ENCODE results near the gene ROR2. TPM values are rescaled to one million over a fixed set of nuclear protein-coding genes. Genes with fewer than 3 reads are reported as not detected.
"Not testable (repeated sequence)": the region's sequence is repeated elsewhere in the genome, so short reads cannot be mapped to it uniquely, and the experiment has no call there.

The ROR2 gene
- total RNA-seq, 2 donors from 2014 or later, result 0.11 TPM; not detected in 1

- DNase-seq (ENCODE audit: low spot score) (no peak), ATAC-seq (no peak)
- Mint-ChIP-seq H3K4me1 (ENCODE audit: low read depth in 2 of 2) (peaks cover 0 to 3% of the 10 kb centered on the region in 2 donors), H3K4me3 (no peak overlapping the region), H3K27me3 (peaks cover 33 to 57% of the 10 kb centered on the region in 2 donors), H3K9me3 (peaks cover 11% of the 10 kb centered on the region), H3K36me3 (peaks cover 6% of the 10 kb centered on the region), H3K27ac (no peak overlapping the region)
These were observed 321.1 kb downstream of the ROR2 start for GRCh38 chr9:91628892-91629291.

- H3K4me1 Mint-ChIP-seq (ENCODE audit: low read depth in 2 of 2), result no peaks in the 10 kb centered on the region
- DNase-seq (ENCODE audit: low spot score) (no peak), ATAC-seq (no peak)
- peaks cover 24 to 42% of the 10 kb centered on the region in 2 donors for H3K27me3 Mint-ChIP-seq
- H3K27ac Mint-ChIP-seq, result no peak overlapping the region
- H3K9me3 Mint-ChIP-seq, result peaks cover 11% of the 10 kb centered on the region
- no peak overlapping the region for H3K4me3 Mint-ChIP-seq
- peaks cover 6% of the 10 kb centered on the region for H3K36me3 Mint-ChIP-seq
These were observed 324.7 kb downstream of the ROR2 start for GRCh38 chr9:91625331-91625730.

DNA sequence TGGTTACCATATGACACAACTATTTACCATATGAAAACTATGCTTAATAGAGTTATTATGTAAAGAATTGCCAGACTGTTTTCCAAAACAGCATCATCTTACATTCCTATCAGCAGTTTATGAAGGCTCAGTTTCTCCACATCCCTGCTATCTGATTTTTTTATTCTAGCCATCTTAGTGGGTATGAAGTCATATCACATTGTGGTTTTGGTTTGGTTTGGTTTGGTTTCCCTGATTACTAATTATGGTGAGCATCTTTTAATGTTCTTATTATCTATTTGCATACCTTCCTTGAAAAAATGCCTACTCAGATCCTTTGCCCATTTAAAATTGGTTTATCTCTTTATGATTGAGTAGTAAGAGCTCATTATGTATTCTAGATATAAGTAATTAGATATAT is 327.0 kb downstream of the ROR2 start:
- Mint-ChIP-seq H3K27me3 (peaks cover 27 to 32% of the 10 kb centered on the region in 2 donors), H3K4me1 (ENCODE audit: low read depth in 2 of 2) (no peaks in the 10 kb centered on the region), H3K9me3 (no peaks in the 10 kb centered on the region), H3K27ac (no peak overlapping the region), H3K36me3 (no peaks in the 10 kb centered on the region), H3K4me3 (no peak overlapping the region)
- ATAC-seq, result peak in 1 of 2 donors; percentile 33
- no peak for DNase-seq (ENCODE audit: low spot score)

DNA sequence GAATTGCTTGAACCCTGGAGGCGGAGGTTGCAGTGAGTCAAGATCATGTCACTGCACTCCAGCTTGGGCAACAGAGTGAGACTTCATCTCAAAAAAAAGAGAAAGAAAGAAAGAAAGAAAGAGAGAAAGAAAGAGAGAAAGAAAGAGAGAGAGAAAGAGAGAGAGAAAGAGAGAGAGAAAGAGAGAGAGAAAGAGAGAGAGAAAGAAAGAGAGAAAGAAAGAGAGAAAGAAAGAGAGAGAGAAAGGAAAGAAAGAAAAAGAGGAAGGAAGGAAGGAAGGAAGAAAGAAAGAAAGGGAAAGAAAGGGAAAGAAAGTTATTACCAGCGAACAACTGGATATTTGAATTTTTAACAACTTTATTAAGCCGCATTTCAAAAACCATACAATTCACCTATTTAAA is 327.9 kb downstream of the ROR2 start:
- DNase-seq (ENCODE audit: low spot score); H3K4me3 Mint-ChIP-seq; H3K27ac Mint-ChIP-seq; H3K9me3 Mint-ChIP-seq; H3K36me3 Mint-ChIP-seq; ATAC-seq; H3K4me1 Mint-ChIP-seq (ENCODE audit: low read depth in 2 of 2): not testable (repeated sequence)
- peaks cover 26 to 31% of the 10 kb centered on the region in 2 donors for H3K27me3 Mint-ChIP-seq

GRCh38 chr9:91614044-91614443 is 336.0 kb downstream of the ROR2 start:
- not testable (repeated sequence) for H3K4me3 Mint-ChIP-seq; ATAC-seq; H3K9me3 Mint-ChIP-seq; H3K27ac Mint-ChIP-seq; DNase-seq (ENCODE audit: low spot score); H3K36me3 Mint-ChIP-seq; H3K4me1 Mint-ChIP-seq (ENCODE audit: low read depth in 2 of 2)
- H3K27me3 Mint-ChIP-seq, result peaks cover 14 to 24% of the 10 kb centered on the region in 2 donors

DNA sequence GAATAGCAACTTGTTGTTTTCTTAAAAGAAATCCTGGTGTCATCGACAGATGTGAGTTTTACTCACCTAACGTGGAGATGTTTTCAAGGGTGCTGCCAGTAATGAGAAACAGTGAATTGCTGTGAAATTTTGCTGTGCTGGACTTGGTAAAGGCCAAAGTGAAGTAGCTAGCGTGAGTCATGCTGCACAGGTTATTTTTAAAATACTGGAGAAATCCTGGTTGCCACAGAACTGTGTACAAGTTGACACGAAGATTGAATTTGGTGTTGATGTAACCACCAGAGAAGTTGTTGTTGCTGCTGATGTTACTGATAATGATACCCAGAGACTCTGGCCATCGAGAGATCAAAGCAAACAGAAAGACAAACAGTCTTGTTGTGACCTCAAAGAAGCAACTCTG is 338.4 kb downstream of the ROR2 start:
- no peak for ATAC-seq
- Mint-ChIP-seq H3K36me3 (no peaks in the 10 kb centered on the region), H3K4me1 (ENCODE audit: low read depth in 2 of 2) (no peaks in the 10 kb centered on the region), H3K9me3 (no peaks in the 10 kb centered on the region), H3K4me3 (no peak overlapping the region), H3K27me3 (peaks cover 15 to 31% of the 10 kb centered on the region in 2 donors), H3K27ac (no peak overlapping the region)
- DNase-seq (ENCODE audit: low spot score), result no peak

DNA sequence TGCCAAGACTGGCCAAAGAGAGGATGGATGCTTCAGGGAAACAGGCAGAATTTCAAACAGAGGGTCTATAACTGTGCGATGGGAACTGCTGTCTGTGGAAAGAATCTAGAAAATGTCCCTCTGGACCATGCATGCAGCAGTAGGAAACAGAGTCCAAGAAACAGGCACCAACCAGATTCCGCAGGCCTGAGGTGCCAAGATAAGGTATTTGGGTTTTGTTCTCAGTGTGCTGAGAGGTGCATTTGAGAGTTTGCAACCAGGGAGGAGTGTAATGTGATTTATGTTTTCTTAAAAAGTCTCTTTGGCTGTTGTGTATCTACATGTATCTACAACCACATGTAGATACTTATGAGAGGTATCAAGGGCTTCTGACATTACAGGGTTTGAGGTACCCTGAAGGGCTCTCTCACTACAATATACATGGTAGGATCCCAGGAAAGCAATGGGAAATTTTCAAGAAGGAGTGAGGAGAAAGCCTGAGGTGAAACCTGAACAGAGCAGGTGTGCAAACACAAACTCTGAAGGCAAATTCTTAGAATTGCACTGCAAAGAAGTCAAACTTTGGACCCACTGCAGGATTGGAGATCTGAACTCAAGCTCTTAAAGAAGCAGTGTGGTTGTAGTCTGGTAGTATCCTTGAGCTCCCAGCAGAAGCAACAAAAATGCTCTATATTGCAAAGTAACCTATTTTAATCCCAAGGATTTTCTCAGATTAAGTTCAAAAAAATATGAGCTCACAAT is 343.6 kb downstream of the ROR2 start:
- Mint-ChIP-seq H3K4me1 (ENCODE audit: low read depth in 2 of 2) (no peaks in the 10 kb centered on the region), H3K27me3 (peaks cover 27 to 45% of the 10 kb centered on the region in 2 donors), H3K4me3 (no peak overlapping the region), H3K27ac (no peak overlapping the region), H3K36me3 (no peaks in the 10 kb centered on the region), H3K9me3 (no peaks in the 10 kb centered on the region)
- DNase-seq (ENCODE audit: low spot score) (no peak), ATAC-seq (no peak)

DNA sequence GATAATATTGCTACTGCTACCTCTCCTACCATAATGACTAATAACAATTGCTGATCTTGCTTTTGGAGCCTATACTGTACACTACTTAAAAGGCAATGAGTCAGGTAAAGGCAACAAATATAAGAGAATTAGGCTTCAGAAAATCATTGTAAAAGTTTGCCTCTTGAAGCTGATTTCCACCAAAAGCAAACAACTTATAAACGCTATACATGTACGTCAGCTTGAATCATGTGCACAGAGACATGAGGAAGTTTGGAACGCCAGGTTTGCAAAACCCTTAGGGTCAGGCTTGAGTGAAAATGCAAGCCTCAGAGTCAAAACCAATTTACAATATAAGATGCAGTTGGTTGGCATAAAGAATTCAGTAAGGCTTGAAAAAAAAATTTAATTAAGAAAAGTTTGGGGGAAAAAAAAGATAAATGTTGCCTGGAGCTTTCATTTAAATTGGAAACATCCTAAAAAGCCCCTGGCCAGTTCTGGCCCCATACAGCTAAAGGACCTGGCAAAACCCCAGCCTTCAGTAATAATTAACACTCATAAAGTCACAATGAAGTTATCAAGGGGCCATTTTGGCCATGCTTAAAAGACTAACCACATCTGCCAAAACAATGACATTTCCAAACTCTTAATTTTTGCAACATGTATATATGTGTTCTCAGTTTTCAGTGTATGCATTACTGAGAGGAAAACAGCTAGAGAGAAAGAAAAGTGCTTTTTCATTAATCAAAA is 345.4 kb downstream of the ROR2 start:
- no peak overlapping the region for H3K4me3 Mint-ChIP-seq
- H3K27me3 Mint-ChIP-seq, result peaks cover 29 to 56% of the 10 kb centered on the region in 2 donors
- H3K4me1 Mint-ChIP-seq (ENCODE audit: low read depth in 2 of 2), result no peaks in the 10 kb centered on the region
- no peak for ATAC-seq
- no peaks in the 10 kb centered on the region for H3K36me3 Mint-ChIP-seq
- no peak overlapping the region for H3K27ac Mint-ChIP-seq
- H3K9me3 Mint-ChIP-seq, result no peaks in the 10 kb centered on the region
- no peak for DNase-seq (ENCODE audit: low spot score)

DNA sequence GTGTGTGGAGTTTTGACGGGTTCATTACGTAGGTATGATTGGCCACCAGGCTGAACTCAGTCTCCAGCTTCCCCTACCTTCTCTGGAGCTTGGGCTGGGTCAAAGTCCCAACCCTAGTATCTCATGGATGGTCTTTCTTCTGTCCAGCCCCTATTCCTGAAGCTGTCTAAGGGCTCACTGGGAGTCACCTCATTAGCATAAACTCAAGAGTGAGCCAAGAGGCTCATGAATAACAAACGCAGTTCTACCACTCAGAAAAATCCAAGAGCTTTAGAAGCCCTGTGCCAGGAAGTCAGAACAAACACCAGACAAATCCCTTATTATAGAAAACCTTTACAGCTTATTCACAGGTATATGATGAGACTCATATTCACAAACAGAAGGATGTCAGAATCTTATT is 346.1 kb downstream of the ROR2 start:
- no peak overlapping the region for H3K27ac Mint-ChIP-seq
- H3K36me3 Mint-ChIP-seq, result no peaks in the 10 kb centered on the region
- DNase-seq (ENCODE audit: low spot score), result no peak
- no peaks in the 10 kb centered on the region for H3K9me3 Mint-ChIP-seq
- H3K4me3 Mint-ChIP-seq, result no peak overlapping the region
- H3K27me3 Mint-ChIP-seq, result peaks cover 29 to 56% of the 10 kb centered on the region in 2 donors
- no peak for ATAC-seq
- H3K4me1 Mint-ChIP-seq (ENCODE audit: low read depth in 2 of 2), result no peaks in the 10 kb centered on the region

DNA sequence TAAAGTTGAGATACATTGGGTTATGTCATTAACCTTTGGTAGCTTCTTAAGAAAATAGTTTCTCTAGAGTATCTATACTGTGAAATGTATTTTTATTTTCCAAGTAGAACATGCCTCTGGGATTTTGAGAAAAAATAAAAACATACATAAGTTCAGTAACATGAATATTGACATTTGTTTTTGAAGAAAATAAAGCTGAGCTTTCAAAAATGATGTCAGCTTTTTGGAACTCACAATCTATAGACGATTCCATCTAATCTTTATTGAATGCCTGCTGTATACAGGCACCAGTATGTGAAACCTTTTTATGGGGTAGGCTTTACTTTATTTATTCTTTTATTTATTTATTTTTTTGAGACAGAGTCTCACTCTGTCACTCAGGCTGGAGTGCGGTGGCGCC is 350.5 kb downstream of the ROR2 start:
- H3K36me3 Mint-ChIP-seq, result no peaks in the 10 kb centered on the region
- peaks cover 19 to 41% of the 10 kb centered on the region in 2 donors for H3K27me3 Mint-ChIP-seq
- DNase-seq (ENCODE audit: low spot score), result no peak
- no peak overlapping the region for H3K27ac Mint-ChIP-seq
- no peaks in the 10 kb centered on the region for H3K4me1 Mint-ChIP-seq (ENCODE audit: low read depth in 2 of 2)
- no peak for ATAC-seq
- H3K9me3 Mint-ChIP-seq, result no peaks in the 10 kb centered on the region
- no peak overlapping the region for H3K4me3 Mint-ChIP-seq

DNA sequence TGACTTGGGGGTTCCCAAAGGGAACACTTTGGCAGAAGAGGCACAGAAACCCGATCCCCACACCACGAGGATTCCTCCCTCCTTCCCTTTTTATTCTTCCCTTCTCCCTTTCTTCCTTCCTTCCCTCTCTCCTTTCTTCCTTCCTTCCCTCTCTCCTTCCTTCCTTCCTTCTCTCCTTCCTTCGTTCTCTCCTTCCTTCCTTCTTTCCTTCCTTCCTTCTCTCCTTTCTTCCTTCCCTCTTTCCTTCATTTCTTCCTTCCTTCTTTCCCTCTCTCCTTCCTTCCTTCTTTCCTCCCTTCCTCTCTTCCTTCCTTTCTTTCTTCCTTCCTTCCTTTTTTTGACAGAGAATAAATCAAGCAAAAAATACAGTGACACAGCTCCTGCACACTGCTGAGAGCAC is 358.4 kb downstream of the ROR2 start:
- no peak for ATAC-seq
- H3K27me3 Mint-ChIP-seq, result peaks cover 19 to 41% of the 10 kb centered on the region in 2 donors
- H3K27ac Mint-ChIP-seq, result no peak overlapping the region
- H3K9me3 Mint-ChIP-seq, result no peaks in the 10 kb centered on the region
- no peak overlapping the region for H3K4me3 Mint-ChIP-seq
- no peaks in the 10 kb centered on the region for H3K4me1 Mint-ChIP-seq (ENCODE audit: low read depth in 2 of 2)
- DNase-seq (ENCODE audit: low spot score), result no peak
- H3K36me3 Mint-ChIP-seq, result no peaks in the 10 kb centered on the region

DNA sequence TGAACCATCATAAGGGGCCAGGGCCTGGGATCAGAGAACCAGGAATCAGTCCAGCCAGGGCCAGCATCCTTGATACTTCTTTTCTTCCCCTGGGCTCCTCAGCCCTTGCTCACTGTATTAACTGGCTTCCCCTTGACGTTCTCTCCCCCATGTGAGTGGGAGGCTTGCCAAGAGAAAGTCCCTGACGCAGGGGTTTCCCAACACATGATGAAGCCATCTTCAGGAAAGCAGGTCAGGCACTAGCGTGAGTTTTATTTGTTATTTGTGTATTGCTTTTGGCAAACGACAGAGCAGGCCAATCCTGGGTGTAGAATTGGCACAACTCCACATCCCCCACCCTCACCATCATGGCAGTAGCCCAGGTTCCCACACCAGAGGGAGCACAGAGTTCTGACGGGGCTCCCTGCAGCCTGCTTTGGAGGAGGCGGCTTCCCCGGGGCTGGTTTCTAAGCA is 360.9 kb downstream of the ROR2 start:
- Mint-ChIP-seq H3K4me1 (ENCODE audit: low read depth in 2 of 2) (no peaks in the 10 kb centered on the region), H3K9me3 (no peaks in the 10 kb centered on the region), H3K27me3 (peaks cover 13 to 25% of the 10 kb centered on the region in 2 donors), H3K36me3 (no peaks in the 10 kb centered on the region), H3K4me3 (no peak overlapping the region), H3K27ac (no peak overlapping the region)
- no peak for ATAC-seq
- DNase-seq (ENCODE audit: low spot score), result no peak

GRCh38 chr9:91586282-91586681 is 363.7 kb downstream of the ROR2 start:
- Mint-ChIP-seq H3K36me3 (no peaks in the 10 kb centered on the region), H3K27ac (no peak overlapping the region), H3K4me3 (no peak overlapping the region), H3K9me3 (peaks cover 4% of the 10 kb centered on the region), H3K4me1 (ENCODE audit: low read depth in 2 of 2) (peaks cover 1 to 2% of the 10 kb centered on the region in 2 donors), H3K27me3 (peaks cover 5 to 16% of the 10 kb centered on the region in 2 donors)
- ATAC-seq (no peak), DNase-seq (ENCODE audit: low spot score) (no peak)

- Mint-ChIP-seq H3K27ac (no peak overlapping the region), H3K27me3 (peaks cover 5 to 16% of the 10 kb centered on the region in 2 donors), H3K4me3 (no peak overlapping the region), H3K36me3 (no peaks in the 10 kb centered on the region), H3K4me1 (ENCODE audit: low read depth in 2 of 2) (peaks cover 15 to 16% of the 10 kb centered on the region in 2 donors), H3K9me3 (peaks cover 4% of the 10 kb centered on the region)
- ATAC-seq (no peak), DNase-seq (ENCODE audit: low spot score) (no peak)
These were observed 366.1 kb downstream of the ROR2 start for GRCh38 chr9:91583966-91584365.

Data from natural killer cell treated with Interleukin-12 subunit alpha and Interleukin-12 subunit beta and Interleukin-15 and Interleukin-18, amount 100 ng/mL, for 72 hours (primary cell).